Ovary (tissue), 10 donors: ENCODE measurements around the gene ITGB1BP2. TPM values are rescaled to one million over a fixed set of nuclear protein-coding genes. Genes with fewer than 3 reads are reported as not detected.

ENCODE experiments used
- DNase-seq, 5 donors: peaks; one replicate each; pipeline ENCODE4 v3.0.0-alpha.2; 2019 to 2020
- H3K27ac ChIP-seq, 2 donors: fragments of 200-600 bp; one replicate each; pipeline versions ENCODE4 v1.5.1 to v1.8.0; 2019 to 2022
- H3K27me3 ChIP-seq: fragments of 200-600 bp; one replicate; pipeline ENCODE4 v1.8.0; 2022
- H3K36me3 ChIP-seq: fragments of 200-600 bp; sonication (generic); one replicate; pipeline ENCODE4 v1.5.1; 2019
- H3K4me1 ChIP-seq: one replicate; pipeline ENCODE4 v1.8.1; 2013; ENCODE audit warnings: mild to moderate bottlenecking, moderate library complexity; ENCODE audit not compliant: insufficient read depth
- H3K4me3 ChIP-seq: fragments of 200-600 bp; sonication (generic); one replicate; pipeline ENCODE4 v1.5.1; 2017
- H3K9me3 ChIP-seq, 2 donors: fragments of 200-600 bp in 1 of 2; sonication (generic) in 1 of 2; one replicate each; pipeline versions ENCODE4 v1.5.1 to v1.8.1; 2013 to 2019; ENCODE audit warnings: mild to moderate bottlenecking in 1 of 2, moderate library complexity in 1 of 2
- EP300 ChIP-seq: sonication (generic); formaldehyde crosslinking; IDR thresholded peaks from one replicate; pipeline ENCODE4 v1.6.1; 2017; ENCODE audit warnings: antibody characterized with exemption
- POLR2A ChIP-seq: fragments of 450-650 bp; IDR thresholded peaks from one replicate; pipeline ENCODE4 v1.6.1; 2017; ENCODE audit warnings: antibody characterized with exemption, mild to moderate bottlenecking, moderate library complexity
- WGBS, 3 donors: extraction: QIAGEN DNeasy Blood & Tissue Kit in 1 of 3; methylation state at CpG; one replicate each; pipeline versions ENCODE4 v1.1.5 to v1.1.7; 2013 to 2017; 5-methylcytosine and 5-hydroxymethylcytosine counted together
- intact Hi-C, 4 donors: fragments of 100-400 bp; cut with DNase I; formaldehyde crosslinking; loops; one replicate each; pipeline versions ENCODE4 v1.11.0 to v1.15.1; 2022 to 2023
- long read RNA-seq, 3 donors: library from polyadenylated mRNA in 2 of 3; unstranded in 2 of 3; transcript quantifications; one replicate each; pipeline ENCODE4 v2.0.0 and lab custom pipeline, GENCODE V29; 2021 to 2026
- polyA plus RNA-seq, 2 donors: library from polyadenylated mRNA; stranded (reverse); fragments of 200-250 nt in 1 of 2; fragments of 350-450 nt in 1 of 2; fragmentation: Illumina TruSeq in 1 of 2; extraction: RNeasy Lipid Tissue Mini Kit (QIAGEN cat#74804) in 1 of 2; gene quantifications; one replicate each; pipeline ENCODE4 v1.2.3, GENCODE V29; 2013 to 2014
- total RNA-seq, 7 donors: library from RNA; depleted of rRNA in 2 of 7; stranded (reverse); fragments of >200 nt in 2 of 7; fragmentation: NEBNext Ultra II Directional in 3 of 7; extraction: Animal tissue kit (Norgen Biotek cat#: 25700) in 3 of 7; gene quantifications; one replicate each; pipeline versions ENCODE4 v1.1.0 to v1.2.4, GENCODE V29; 2016 to 2023
- TF ChIP-seq, protein P1 (sequence below), 3 donors: fragments of 450-650 bp in 2 of 3; fragments of 200-600 bp in 1 of 3; IDR thresholded peaks; one replicate each; pipeline versions ENCODE4 v1.5.1 to v1.8.0; 2016 to 2022; ENCODE audit warnings: antibody characterized with exemption in 3 of 3, mild to moderate bottlenecking in 1 of 3
- donor health status: DM: no; HTN: no; CAD: no; lungs with moderate emphysema.
- donor health status: DM: no; HTN: no; CAD: no.
- donor health status: Bipolar disorder and iron deficiency.
- donor health status: DM: yes; HTN: yes; CAD: no.
- donor health status: DM: no; HTN: no; CAD: no.
- donor health status: DM: yes; HTN: yes; CAD: no.

The ITGB1BP2 gene
- total RNA-seq (1 to 10 TPM in 6 of 7 donors, under 1 TPM in 1; 0.95 to 9.1 (median 3.2) TPM), polyA plus RNA-seq (1 to 10 TPM; 1.6 to 5.4 TPM)
- long read RNA-seq, donor 1, partial matches to known transcripts = 0 of 3 reads
- long read RNA-seq, donor 1, other reads (novel, unspliced or antisense) = 2 of 3 reads
- long read RNA-seq, donor 2 = 0 reads
- long read RNA-seq, donor 3, partial matches to known transcripts = 0 of 2 reads
- long read RNA-seq, donor 3, other reads (novel, unspliced or antisense) = 0 of 2 reads

GRCh38 chrX:71301195-71301924 is at the start of gene ITGB1BP2:
ITGB1BP2 (plus strand) TSS chrX:71301750; CDS start chrX:71301807, 57 bp downstream.
- 44 to 59% (median 49%) methylated on average over 10 of the region's 10 CpGs for WGBS, 3 donors
- H3K9me3 ChIP-seq = no peaks in the 10 kb centered on the region
- peak within 1 kb of the TSS; percentile 16 for H3K4me3 ChIP-seq

GRCh38 chrX:71252221-71252620 is 49.3 kb upstream of the ITGB1BP2 start:
- TF ChIP-seq EP300 (no peak), POLR2A (no peak)
- TF ChIP-seq, protein P1, sequence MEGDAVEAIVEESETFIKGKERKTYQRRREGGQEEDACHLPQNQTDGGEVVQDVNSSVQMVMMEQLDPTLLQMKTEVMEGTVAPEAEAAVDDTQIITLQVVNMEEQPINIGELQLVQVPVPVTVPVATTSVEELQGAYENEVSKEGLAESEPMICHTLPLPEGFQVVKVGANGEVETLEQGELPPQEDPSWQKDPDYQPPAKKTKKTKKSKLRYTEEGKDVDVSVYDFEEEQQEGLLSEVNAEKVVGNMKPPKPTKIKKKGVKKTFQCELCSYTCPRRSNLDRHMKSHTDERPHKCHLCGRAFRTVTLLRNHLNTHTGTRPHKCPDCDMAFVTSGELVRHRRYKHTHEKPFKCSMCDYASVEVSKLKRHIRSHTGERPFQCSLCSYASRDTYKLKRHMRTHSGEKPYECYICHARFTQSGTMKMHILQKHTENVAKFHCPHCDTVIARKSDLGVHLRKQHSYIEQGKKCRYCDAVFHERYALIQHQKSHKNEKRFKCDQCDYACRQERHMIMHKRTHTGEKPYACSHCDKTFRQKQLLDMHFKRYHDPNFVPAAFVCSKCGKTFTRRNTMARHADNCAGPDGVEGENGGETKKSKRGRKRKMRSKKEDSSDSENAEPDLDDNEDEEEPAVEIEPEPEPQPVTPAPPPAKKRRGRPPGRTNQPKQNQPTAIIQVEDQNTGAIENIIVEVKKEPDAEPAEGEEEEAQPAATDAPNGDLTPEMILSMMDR (IDR thresholded peaks at IDR 0.05) = no peak
- Histone ChIP-seq H3K4me3 (no peak overlapping the region), H3K9me3 (no peaks in the 10 kb centered on the region), H3K27ac (peak overlapping the region in 1 of 2 donors; percentile 20), H3K36me3 (no peaks in the 10 kb centered on the region), H3K27me3 (no peaks in the 10 kb centered on the region), H3K4me1 (peaks cover 6% of the 10 kb centered on the region)
- DNase-seq = no peak
- WGBS, 3 donors = 58 to 67% (median 58%) methylated on average over 2 of the region's 2 CpGs
- intact Hi-C loops = loop anchor here in 1 of 4 donors (10.0 kb wide), 2 partner anchors 67 to 113 kb away; partner anchors contain the start of gene TAF1

More at GRCh38 chrX:71301195-71301924, at the start of gene ITGB1BP2:
- H3K36me3 ChIP-seq = no peaks in the 10 kb centered on the region
- peak within 1 kb of the TSS in 1 of 2 donors; percentile 41 for H3K27ac ChIP-seq
- DNase-seq = peak in 3 of 5 donors; percentile 19 to 24 (median 23)
- intact Hi-C loops = no loop called here
- TF ChIP-seq POLR2A = no peak
- TF ChIP-seq, protein P1 (IDR thresholded peaks at IDR 0.05) = no peak
- no peak for TF ChIP-seq EP300
- H3K27me3 ChIP-seq = no peaks in the 10 kb centered on the region
- H3K4me1 ChIP-seq = peaks cover 5% of the 10 kb centered on the region

GRCh38 chrX:71253253-71254091 is 48.1 kb upstream of the ITGB1BP2 start:
- Histone ChIP-seq H3K4me3 (peak overlapping the region; percentile 70), H3K27me3 (no peaks in the 10 kb centered on the region), H3K27ac (peak overlapping the region; percentile 40 to 42), H3K36me3 (no peaks in the 10 kb centered on the region), H3K4me1 (peaks cover 6% of the 10 kb centered on the region), H3K9me3 (no peaks in the 10 kb centered on the region)
- peak; percentile 57 to 77 (median 72) for DNase-seq
- no peak for TF ChIP-seq EP300
- TF ChIP-seq, protein P1 (IDR thresholded peaks at IDR 0.05) = peak in 1 of 3 donors; percentile 20
- intact Hi-C loops = loop anchor here in 1 of 4 donors (10.0 kb wide), 2 partner anchors 69 to 111 kb away; partner anchors contain the start of gene TAF1
- 23 to 39% (median 28%) methylated on average over 31 to 35 of the region's 35 CpGs for WGBS, 3 donors
